Measurements from ENCODE around the gene NPIPB6.

Gene NPIPB6

GRCh38 chr16:28297784-28298510, 65.4 kb downstream of the NPIPB6 start:
- no peak for TF ChIP-seq CTCF (conservative IDR thresholded peaks at IDR 0.05; ENCODE audit: control insufficient read depth, insufficient read depth, low read depth, low read length)
- no peak overlapping the region for H3K4me3 ChIP-seq (ENCODE audit: control insufficient read depth, low read depth, low read length)
- no peak for DNase-seq (ENCODE audit: low read depth)

GRCh38 chr16:28297308-28297707, 66.0 kb downstream of the NPIPB6 start:
- no peak for TF ChIP-seq CTCF (conservative IDR thresholded peaks at IDR 0.05; ENCODE audit: control insufficient read depth, insufficient read depth, low read depth, low read length)
- H3K4me3 ChIP-seq (ENCODE audit: control insufficient read depth, low read depth, low read length): no peak overlapping the region
- DNase-seq (ENCODE audit: low read depth): no peak

- DNase-seq (ENCODE audit: low read depth): no peak
- H3K4me3 ChIP-seq (ENCODE audit: control insufficient read depth, low read depth, low read length): no peak overlapping the region
- TF ChIP-seq CTCF (conservative IDR thresholded peaks at IDR 0.05; ENCODE audit: control insufficient read depth, insufficient read depth, low read depth, low read length): no peak
Observed at GRCh38 chr16:28295276-28295675, 68.0 kb downstream of the NPIPB6 start.

GRCh38 chr16:28294201-28294600, 69.1 kb downstream of the NPIPB6 start:
- no peak overlapping the region for H3K4me3 ChIP-seq (ENCODE audit: control insufficient read depth, low read depth, low read length)
- DNase-seq (ENCODE audit: low read depth): no peak
- TF ChIP-seq CTCF (conservative IDR thresholded peaks at IDR 0.05; ENCODE audit: control insufficient read depth, insufficient read depth, low read depth, low read length): no peak

- no peak for DNase-seq (ENCODE audit: low read depth)
- no peak for TF ChIP-seq CTCF (conservative IDR thresholded peaks at IDR 0.05; ENCODE audit: control insufficient read depth, insufficient read depth, low read depth, low read length)
- H3K4me3 ChIP-seq (ENCODE audit: control insufficient read depth, low read depth, low read length): no peak overlapping the region
Observed at GRCh38 chr16:28293601-28293960, 69.7 kb downstream of the NPIPB6 start.

- H3K4me3 ChIP-seq (ENCODE audit: control insufficient read depth, low read depth, low read length): peak overlapping the region; percentile 13
- no peak for TF ChIP-seq CTCF (conservative IDR thresholded peaks at IDR 0.05; ENCODE audit: control insufficient read depth, insufficient read depth, low read depth, low read length)
- no peak for DNase-seq (ENCODE audit: low read depth)
Observed at GRCh38 chr16:28292731-28293600, 70.3 kb downstream of the NPIPB6 start.

Data from fibroblast of mammary gland (primary cell).